ENCODE results near the gene FIGLA. TPM values are rescaled to one million over a fixed set of nuclear protein-coding genes. Genes with fewer than 3 reads are reported as not detected.

Gene FIGLA
- polyA plus RNA-seq, 1 of the 3 experiments (the other 2 are of a cell fraction), result not detected

GRCh38 chr2:70795164-70795995, 4.9 kb upstream of the FIGLA start:
- Histone ChIP-seq H3K4me2 (no peak overlapping the region), H3K4me1 (ENCODE audit: control insufficient read depth in 1 of 2, insufficient read depth in 2 of 2, low read depth in 1 of 2, low read length in 1 of 2) (no peaks in the 10 kb centered on the region; a peak in 1 of 4 replicates), H2AFZ (ENCODE audit: low read depth) (no peak overlapping the region), H3K79me2 (ENCODE audit: insufficient read depth) (no peaks in the 10 kb centered on the region), H3K36me3 (replicated peaks in 1 of 2; ENCODE audit: control insufficient read depth in 1 of 2, insufficient read depth in 2 of 2, low read length in 1 of 2) (no peaks in the 10 kb centered on the region), H3K27me3 (ENCODE audit: insufficient read depth) (peaks cover 26% of the 10 kb centered on the region), H3K9ac (no peak overlapping the region), H3K9me3 (no peaks in the 10 kb centered on the region), H3F3A (replicated peaks; ENCODE audit: insufficient read depth) (no peaks in the 10 kb centered on the region), H4K20me1 (ENCODE audit: insufficient read depth) (no peaks in the 10 kb centered on the region), H3K27ac (ENCODE audit: low read depth in 2 of 2, low read length in 1 of 2) (no peak overlapping the region), H3K9me2 (no peaks in the 10 kb centered on the region), H3K4me3 (ENCODE audit: low read depth in 2 of 2, low read length in 1 of 2) (no peak overlapping the region)
- no peak for DNase-seq
- TF ChIP-seq ZBTB33 (IDR thresholded peaks at IDR 0.05; ENCODE audit: borderline replicate concordance, low read depth) (no peak), EZH2phosphoT487 (IDR thresholded peaks at IDR 0.05; ENCODE audit: borderline replicate concordance, low read depth) (no peak), MXI1 (IDR thresholded peaks at IDR 0.05; ENCODE audit: low read depth, low read length) (no peak), GABPA (IDR thresholded peaks at IDR 0.05; ENCODE audit: low read depth) (no peak), CHD2 (IDR thresholded peaks at IDR 0.05; ENCODE audit: low read length, partially characterized antibody) (no peak)
- WGBS (ENCODE audit: low lambda C conversion rate), result 33% methylated on average over 4 of the region's 4 CpGs
- ChIA-PET POLR2A (no interaction called here), CTCF (interaction anchor here (0.7 to 2.3 kb wide), 8 partner anchors 9 to 491 kb away, joined by 3 to 11 read pairs (median 4); no protein-coding TSS in a partner anchor)

GRCh38 chr2:70793450-70793849, 3.0 kb upstream of the FIGLA start:
- ChIA-PET CTCF (interaction anchor here (0.6 to 1.4 kb wide), 7 partner anchors 8 to 491 kb away, joined by 3 to 8 read pairs (median 3); partner anchors contain the start of gene ADD2), POLR2A (no interaction called here)
- H3K79me2 ChIP-seq (ENCODE audit: insufficient read depth), result no peaks in the 10 kb centered on the region
- no peaks in the 10 kb centered on the region for H4K20me1 ChIP-seq (ENCODE audit: insufficient read depth)
- no peak overlapping the region for H2AFZ ChIP-seq (ENCODE audit: low read depth)
- no peaks in the 10 kb centered on the region for H3K36me3 ChIP-seq (replicated peaks in 1 of 2; ENCODE audit: control insufficient read depth in 1 of 2, insufficient read depth in 2 of 2, low read length in 1 of 2)
- peaks cover 38% of the 10 kb centered on the region for H3K27me3 ChIP-seq (ENCODE audit: insufficient read depth)
- DNase-seq, result no peak
- H3K9me3 ChIP-seq, result no peaks in the 10 kb centered on the region
- no peak overlapping the region for H3K27ac ChIP-seq (ENCODE audit: low read depth in 2 of 2, low read length in 1 of 2)
- H3K9me2 ChIP-seq, result no peaks in the 10 kb centered on the region
- H3K4me1 ChIP-seq (ENCODE audit: control insufficient read depth in 1 of 2, insufficient read depth in 2 of 2, low read depth in 1 of 2, low read length in 1 of 2), result peaks cover 0 to 9% of the 10 kb centered on the region in 2 experiments; a peak in 1 of 4 replicates
- no peak overlapping the region for H3K4me2 ChIP-seq
- H3K4me3 ChIP-seq (ENCODE audit: low read depth in 2 of 2, low read length in 1 of 2), result no peak overlapping the region
- 30% methylated on average over 2 of the region's 2 CpGs for WGBS (ENCODE audit: low lambda C conversion rate)
- H3K9ac ChIP-seq, result no peak overlapping the region
- H3F3A ChIP-seq (replicated peaks; ENCODE audit: insufficient read depth), result no peaks in the 10 kb centered on the region
- no peak for TF ChIP-seq SMC3 (IDR thresholded peaks at IDR 0.05; ENCODE audit: low read depth, low read length)
- no peak for TF ChIP-seq FOXM1 (IDR thresholded peaks at IDR 0.05; ENCODE audit: low read depth)
- no peak for TF ChIP-seq RFX5 (IDR thresholded peaks at IDR 0.05; ENCODE audit: low read length)
- TF ChIP-seq JUND (IDR thresholded peaks at IDR 0.05), result no peak
- TF ChIP-seq EZH2phosphoT487 (IDR thresholded peaks at IDR 0.05; ENCODE audit: borderline replicate concordance, low read depth), result no peak
- TF ChIP-seq FOXJ3 (CRISPR knock-in tag; IDR thresholded peaks at IDR 0.05), result no peak
- TF ChIP-seq IRF3 (IDR thresholded peaks at IDR 0.05; ENCODE audit: low read depth, low read length), result no peak
- no peak for TF ChIP-seq REST (IDR thresholded peaks at IDR 0.05; ENCODE audit: low read depth, low read length)
- TF ChIP-seq MAX (IDR thresholded peaks at IDR 0.05; ENCODE audit: low read depth), result no peak
- TF ChIP-seq EP300 (IDR thresholded peaks at IDR 0.05; ENCODE audit: borderline replicate concordance in 1 of 2, low read depth in 1 of 2, low read length in 1 of 2), result no peak
- no peak for TF ChIP-seq USF1 (IDR thresholded peaks at IDR 0.05; ENCODE audit: borderline replicate concordance, low read depth)
- TF ChIP-seq NRF1 (IDR thresholded peaks at IDR 0.05; ENCODE audit: low read depth, low read length), result no peak
- TF ChIP-seq RXRA (IDR thresholded peaks at IDR 0.05; ENCODE audit: borderline replicate concordance, low read depth), result no peak

All from SK-N-SH (cell line).